GM21717 (cell line): ENCODE measurements around the gene DVL1.
"Not testable (repeated sequence)": the region's sequence is repeated elsewhere in the genome, so short reads cannot be mapped to it uniquely, and the experiment has no call there.

Experiments used
- ATAC-seq: cut with Tn5 transposase; IDR thresholded peaks from one replicate; pipeline ENCODE4 v1.9.1; 2021; ENCODE audit warnings: mild to moderate bottlenecking, moderate library complexity; ENCODE audit not compliant: unreplicated experiment

Gene DVL1

DNA sequence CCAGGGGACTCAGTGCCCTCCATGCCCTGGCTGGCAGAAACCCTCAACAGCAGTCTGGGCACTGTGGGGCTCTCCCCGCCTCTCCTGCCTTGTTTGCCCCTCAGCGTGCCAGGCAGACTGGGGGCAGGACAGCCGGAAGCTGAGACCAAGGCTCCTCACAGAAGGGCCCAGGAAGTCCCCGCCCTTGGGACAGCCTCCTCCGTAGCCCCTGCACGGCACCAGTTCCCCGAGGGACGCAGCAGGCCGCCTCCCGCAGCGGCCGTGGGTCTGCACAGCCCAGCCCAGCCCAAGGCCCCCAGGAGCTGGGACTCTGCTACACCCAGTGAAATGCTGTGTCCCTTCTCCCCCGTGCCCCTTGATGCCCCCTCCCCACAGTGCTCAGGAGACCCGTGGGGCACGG is 21.0 kb downstream of the DVL1 start:
- ATAC-seq: no peak

DNA sequence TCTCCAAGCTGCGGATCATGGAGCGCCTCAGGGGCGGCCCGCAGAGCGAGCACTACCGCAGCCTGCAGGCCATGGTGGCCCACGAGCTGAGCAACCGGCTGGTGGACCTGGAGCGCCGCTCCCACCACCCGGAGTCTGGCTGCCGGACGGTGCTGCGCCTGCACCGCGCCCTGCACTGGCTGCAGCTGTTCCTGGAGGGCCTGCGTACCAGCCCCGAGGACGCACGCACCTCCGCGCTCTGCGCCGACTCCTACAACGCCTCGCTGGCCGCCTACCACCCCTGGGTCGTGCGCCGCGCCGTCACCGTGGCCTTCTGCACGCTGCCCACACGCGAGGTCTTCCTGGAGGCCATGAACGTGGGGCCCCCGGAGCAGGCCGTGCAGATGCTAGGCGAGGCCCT is 21.9 kb downstream of the DVL1 start:
- ATAC-seq: no peak

DNA sequence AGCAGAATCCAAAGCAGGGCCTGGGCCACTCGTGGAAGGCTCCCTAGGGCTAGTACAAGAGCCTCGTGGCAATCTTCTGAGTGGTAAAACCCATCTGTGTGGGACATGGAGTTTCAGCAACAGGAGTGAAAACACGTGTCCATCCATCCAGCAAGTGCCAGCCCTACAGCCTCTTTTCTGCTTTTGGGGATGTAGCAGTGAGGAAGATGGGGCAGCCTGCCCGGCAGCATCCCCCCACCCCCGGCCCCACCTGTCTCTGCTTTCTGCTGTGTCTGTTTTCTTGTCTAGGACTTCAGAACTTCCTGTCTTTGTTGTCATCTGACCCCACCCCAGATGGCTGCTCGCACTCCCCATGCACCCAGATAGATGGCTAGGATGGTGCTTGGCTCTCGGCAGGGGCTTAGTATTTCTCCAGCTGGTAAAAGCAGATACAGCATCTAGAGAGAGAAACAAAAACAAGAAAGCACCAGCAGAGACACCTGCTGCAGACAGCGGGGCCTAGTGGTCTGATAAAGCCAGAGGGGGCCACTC is 23.1 kb downstream of the DVL1 start:
- ATAC-seq: no peak

DNA sequence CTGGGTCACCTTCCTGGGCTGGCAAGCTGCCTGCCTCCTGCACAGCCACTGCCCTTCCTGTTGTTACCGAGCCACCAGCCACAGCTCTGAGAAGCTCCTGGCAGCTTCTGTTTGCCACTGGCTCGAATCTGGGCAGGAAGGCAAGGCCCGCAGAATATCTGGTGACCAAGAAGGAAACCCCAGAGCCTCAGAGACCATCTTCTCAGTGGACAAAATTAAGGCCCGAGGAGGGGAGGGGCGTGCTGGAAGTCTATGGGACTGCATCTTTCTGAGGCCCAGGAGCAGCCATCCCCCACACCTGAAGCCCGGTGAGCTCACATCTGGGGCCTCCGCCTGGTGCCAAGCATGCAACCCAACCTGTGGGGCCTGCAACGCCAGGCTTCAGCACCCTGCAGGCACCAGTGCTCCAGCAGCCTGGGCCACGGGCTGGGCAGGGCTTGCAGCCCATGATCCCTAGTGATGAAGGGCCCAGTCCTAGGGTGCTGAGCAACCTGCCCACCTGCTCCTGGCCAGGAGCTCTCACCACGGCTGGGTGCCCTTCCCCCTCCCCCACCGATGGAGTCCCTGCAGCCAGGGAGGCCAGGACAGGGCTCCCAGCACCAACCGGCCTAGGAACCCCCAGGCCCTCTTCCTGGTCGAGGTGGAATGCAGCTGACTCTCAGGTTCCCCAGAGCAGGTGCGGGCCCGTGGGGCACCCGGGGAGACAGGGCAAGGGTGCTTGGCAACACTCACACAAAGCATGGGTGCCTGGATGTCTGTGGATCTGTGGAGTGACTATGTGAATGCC is 23.7 kb downstream of the DVL1 start:
- ATAC-seq: no peak

GRCh38 chr1:1324524-1325287 is 24.5 kb downstream of the DVL1 start, which contains the start of the genes CPTP and INTS11:
TSS of gene CPTP (plus strand) at chr1:1324802. CDS start at chr1:1326911, 2,109 bp downstream.
TSS of gene INTS11 (minus strand) at chr1:1324660. CDS start at chr1:1324608, 52 bp downstream.
- ATAC-seq: peak; percentile 54

DNA sequence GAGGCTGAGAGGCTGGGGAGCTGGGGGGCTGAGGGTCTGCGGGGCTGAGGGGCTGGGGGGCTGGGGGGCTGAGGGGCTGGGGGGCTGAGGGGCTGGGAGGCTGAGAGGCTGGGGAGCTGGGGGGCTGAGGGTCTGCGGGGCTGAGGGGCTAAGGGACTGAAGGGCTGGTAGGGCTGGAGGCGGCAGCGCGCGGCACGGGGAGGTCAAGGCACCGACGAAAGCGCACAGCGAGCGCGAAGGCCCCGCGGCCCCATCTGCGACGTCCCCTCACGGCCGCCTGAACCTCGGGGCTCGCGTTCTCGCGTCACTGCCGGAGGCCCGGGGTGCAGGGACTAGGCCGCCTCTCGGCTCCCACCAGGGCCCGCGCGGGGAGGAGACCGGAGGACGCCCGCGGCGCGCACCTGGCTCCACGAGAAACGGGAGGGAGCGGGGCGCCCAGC is 25.1 kb downstream of the DVL1 start:
- peak; percentile 8 for ATAC-seq

- no peak for ATAC-seq
Observed at GRCh38 chr1:1322952-1323351, 26.3 kb downstream of the DVL1 start.

DNA sequence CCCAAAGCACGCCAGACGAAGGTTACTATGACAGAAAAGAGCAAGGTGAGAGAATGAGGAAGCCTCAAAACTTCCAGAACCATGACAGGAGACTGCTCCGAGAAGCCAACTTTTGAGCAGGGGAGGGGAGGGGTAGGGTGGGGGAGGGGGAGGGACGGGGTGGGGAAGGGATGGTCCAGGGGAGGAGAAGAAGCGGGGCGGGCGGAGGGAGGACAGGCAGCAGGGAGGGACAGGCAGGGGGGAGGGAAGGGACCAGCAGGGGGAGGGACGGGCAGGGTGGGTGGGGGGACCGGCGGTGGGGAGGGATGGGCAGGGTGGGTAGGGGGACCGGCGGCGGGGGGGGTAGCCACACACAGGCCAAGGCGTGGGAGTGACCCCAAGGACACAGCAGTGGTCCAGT is 26.8 kb downstream of the DVL1 start:
- ATAC-seq: no peak

- ATAC-seq: no peak
Observed at GRCh38 chr1:1321477-1321876, 27.7 kb downstream of the DVL1 start.

DNA sequence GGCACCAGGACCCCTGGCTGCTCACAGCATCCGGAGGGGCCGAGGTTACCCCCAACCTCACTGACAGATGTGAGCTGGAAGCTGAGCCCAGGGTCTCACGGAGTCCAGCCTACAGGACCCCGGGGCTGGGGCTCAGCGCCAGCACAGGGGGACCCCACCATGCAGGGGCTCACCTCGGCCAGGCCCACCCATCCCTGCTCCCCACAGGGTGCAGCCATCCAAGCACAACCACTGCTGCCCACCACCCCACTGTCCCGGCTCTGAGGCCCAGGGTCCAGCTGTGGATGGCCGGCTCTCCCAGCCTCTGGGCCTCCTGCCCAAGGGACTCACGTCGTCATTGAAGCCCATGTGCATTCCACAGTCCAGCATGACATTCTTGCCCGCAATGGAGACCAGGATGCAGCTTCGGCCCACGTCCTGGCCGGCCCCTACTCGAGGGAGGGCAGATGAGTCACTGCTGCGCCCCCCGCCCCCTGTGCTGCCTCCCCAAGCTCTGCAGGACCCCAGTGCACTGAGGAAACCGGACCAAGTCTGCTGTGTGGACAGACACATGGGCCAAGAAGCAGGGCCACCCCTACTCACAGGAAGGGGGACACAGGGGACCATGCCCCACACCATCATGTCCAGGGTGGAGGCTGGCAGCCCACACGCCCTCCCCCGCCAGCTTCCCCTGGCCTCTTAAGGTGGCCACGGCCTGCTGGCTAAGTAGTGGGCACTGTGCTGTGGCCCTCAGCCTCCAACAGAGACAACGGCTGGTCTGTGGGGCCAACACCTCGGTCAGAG is 28.4 kb downstream of the DVL1 start:
- no peak for ATAC-seq

GRCh38 chr1:1319646-1319941 is 29.6 kb downstream of the DVL1 start:
- ATAC-seq: no peak

GRCh38 chr1:1318777-1319645 is 30.2 kb downstream of the DVL1 start:
- no peak for ATAC-seq

DNA sequence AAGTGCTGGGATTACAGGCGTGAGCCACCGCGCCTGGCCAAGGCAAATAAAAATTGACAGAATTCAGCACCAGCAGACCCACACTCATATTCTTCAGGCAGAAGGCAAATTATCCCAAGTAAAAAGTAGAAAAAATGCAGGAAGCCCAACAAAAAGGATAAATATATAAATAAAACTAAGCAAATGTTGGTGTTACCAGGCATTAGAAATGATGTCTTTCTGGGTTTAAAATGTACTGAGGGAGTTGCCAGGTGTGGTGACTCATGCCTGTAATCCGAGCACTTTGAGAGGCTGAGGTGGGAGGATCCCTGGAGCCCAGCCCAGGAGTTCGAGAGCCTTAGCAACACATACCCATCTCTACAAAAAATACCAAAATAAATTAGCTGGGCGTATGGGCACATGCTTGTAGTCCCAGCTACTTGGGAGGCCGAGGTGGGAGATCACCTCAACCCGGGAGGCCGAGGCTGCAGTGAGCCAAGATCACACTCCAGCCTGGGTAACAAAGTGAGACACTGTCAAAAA is 31.0 kb downstream of the DVL1 start:
- no peak for ATAC-seq

DNA sequence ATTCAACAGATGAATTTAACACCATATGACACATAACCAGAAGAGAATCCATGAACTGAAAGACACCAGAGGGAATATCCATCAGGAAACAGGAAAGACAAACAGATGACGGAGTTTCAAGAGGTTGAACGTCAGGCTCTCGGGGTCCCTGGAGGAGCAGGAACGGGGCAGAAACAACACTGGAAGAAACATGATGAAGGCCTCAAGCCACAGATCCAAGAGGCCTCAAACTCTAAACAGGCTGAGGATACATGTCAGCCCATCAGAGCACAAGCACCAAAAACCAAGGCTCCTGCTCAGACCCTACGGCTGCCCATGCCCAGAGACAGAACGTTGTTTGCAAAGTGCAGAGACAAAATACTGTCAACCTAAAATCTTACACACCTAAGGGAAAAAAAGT is 31.8 kb downstream of the DVL1 start:
- no peak for ATAC-seq

DNA sequence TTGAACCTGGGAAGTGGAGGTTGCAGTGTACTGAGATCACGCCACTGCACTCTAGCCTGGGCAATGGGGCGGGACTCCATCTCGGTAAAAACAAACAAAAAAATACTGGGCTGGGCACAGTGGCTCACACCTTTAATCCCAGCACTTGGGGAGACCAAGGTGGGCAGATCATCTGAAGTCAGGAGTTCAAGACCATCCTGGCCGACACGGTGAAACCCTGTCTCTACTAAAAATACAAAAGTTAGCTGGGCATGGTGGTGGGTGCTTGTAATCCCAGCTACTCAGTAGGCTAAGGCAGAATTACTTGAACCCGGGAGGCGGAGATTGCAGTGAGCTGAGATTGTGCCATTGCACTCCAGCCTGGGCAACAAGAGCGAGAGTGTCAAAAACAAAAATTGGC is 33.0 kb downstream of the DVL1 start:
- ATAC-seq: not testable (repeated sequence)

DNA sequence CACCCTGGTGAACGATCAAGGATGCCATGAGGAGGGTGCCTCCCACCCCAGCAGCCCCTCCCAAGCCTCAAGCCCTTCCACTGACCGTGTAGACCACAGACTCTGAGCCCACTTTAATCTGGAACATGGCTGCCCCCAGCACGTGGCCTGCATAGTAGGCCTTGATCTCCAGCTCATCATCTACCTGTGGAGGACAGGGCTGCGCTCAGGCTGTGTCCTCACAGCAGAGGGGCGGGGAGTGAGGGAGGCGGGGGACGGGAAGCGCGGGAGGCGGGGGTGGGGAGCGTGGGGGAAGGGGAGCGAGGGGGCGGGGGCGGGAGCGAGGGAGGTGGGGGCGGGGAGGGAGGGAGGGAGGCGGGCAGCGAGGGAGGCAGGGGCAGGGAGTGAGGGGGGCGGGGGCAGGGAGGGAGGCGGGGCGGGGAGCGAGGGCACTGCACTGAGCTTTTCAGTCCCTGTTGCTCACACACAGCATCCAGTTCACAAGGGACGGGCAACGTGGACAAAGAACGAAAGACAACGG is 33.7 kb downstream of the DVL1 start:
- no peak for ATAC-seq

DNA sequence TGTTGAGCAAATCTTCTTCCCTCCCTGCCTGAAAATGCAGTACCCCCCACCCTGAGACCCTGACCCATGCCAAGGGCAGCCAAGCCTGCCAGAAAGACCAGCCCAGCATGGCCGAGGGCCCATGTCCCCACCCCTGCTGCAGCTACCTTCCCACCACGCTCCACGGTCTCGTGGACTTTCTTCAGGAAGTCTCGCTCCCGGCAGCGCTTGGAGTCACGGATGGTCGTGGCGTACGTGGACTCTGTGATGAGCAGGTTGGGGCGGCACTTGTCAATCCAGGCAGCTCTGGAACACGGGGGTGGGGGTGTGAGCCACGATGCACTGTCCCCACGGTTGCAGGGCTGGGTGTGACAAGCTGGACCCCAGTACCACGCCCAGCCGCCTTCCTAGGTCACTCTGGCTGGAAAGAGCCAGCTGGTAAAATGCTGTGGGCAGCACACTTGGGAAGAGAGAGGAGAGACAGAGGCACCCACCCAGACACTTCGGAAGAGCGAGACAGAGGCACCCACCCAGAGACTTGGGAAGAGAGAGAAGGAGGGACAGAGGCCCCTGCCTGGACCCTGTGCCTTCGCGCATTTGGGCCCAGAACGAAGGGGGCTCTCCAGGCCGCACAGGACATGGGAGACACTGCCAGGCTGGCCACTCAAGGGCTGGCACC is 34.4 kb downstream of the DVL1 start:
- no peak for ATAC-seq

GRCh38 chr1:1314237-1314586 is 35.0 kb downstream of the DVL1 start:
- ATAC-seq: no peak

DNA sequence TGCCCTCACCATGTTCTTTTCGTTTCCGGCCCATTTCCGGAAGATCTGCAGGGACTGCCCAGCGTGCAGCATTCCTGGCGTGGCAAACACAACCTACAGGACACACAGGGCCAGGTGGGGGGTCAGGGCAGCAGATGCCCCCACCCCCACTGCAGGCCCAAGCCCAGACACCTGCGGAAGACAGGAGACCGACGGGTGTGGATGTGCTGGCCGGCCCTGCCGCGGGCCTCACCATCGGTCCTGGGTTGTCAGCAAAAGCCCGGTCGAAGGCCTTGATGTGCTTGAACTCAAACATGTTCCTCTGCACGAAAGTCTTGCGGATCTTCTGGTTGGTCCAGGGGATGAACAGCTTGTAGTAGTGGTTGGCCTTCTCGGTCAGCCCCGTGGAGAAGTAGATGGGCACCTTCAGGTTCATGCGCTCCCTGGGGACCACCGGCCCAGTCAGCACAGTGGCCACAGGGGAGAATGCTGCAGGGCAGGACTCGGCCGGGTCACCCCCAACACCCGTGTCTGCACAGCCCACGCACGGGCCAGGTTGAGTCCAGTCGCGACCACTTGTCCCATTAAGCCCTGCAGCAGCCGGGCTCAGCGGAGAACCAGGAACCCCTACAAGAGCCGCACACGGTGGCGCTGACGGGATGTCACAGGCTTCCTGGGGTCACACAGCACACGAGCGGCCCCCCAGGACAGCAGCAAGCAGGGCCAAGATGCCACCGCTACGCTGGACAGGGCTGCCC is 35.5 kb downstream of the DVL1 start:
- no peak for ATAC-seq
